WERI-Rb-1 (cell line): ENCODE results near the gene GYS2.

ENCODE experiments used
- DNase-seq: peaks from one replicate; pipeline ENCODE4 v3.0.0-alpha.2; 2020
- H3K27ac ChIP-seq: fragments of 250-450 bp; sonication (Bioruptor Pico); 2 replicates; pipeline ENCODE4 v1.5.1; 2020; ENCODE audit warnings: mild to moderate bottlenecking, moderate library complexity
- H3K27me3 ChIP-seq: fragments of 250-450 bp; sonication (Bioruptor Pico); 2 replicates; pipeline ENCODE4 v1.5.1; 2021; ENCODE audit warnings: mild to moderate bottlenecking, low read depth, moderate library complexity; ENCODE audit not compliant: insufficient read depth, severe bottlenecking
- H3K36me3 ChIP-seq: fragments of 250-450 bp; sonication (Bioruptor Pico); 2 replicates; pipeline ENCODE4 v1.5.1; 2020; ENCODE audit warnings: mild to moderate bottlenecking, moderate library complexity
- H3K4me3 ChIP-seq: 2 replicates; pipeline ENCODE4 v1.5.1; 2011; ENCODE audit warnings: low read depth, mild to moderate bottlenecking, control low read depth, low read length
- H3K9me3 ChIP-seq: fragments of 250-450 bp; sonication (Bioruptor Pico); 2 replicates; pipeline ENCODE4 v1.5.1; 2021; ENCODE audit warnings: mild to moderate bottlenecking, moderate library complexity; ENCODE audit not compliant: severe bottlenecking
- CTCF ChIP-seq: IDR thresholded peaks from 2 replicates; pipeline ENCODE4 v1.5.1; 2011; ENCODE audit warnings: low read depth, mild to moderate bottlenecking, control low read depth, inconsistent platforms, low read length

Gene GYS2

GRCh38 chr12:21580748-21581516 lies 23.7 kb downstream of the GYS2 start:
- Histone ChIP-seq H3K4me3 (no peak overlapping the region), H3K27ac (no peak overlapping the region), H3K27me3 (no peaks in the 10 kb centered on the region), H3K36me3 (no peaks in the 10 kb centered on the region), H3K9me3 (no peaks in the 10 kb centered on the region)
- no peak for DNase-seq
- no peak for TF ChIP-seq CTCF

- Histone ChIP-seq H3K27ac (no peak overlapping the region), H3K27me3 (no peaks in the 10 kb centered on the region), H3K9me3 (no peaks in the 10 kb centered on the region), H3K4me3 (no peak overlapping the region), H3K36me3 (no peaks in the 10 kb centered on the region)
- no peak for TF ChIP-seq CTCF
- no peak for DNase-seq
Observed at GRCh38 chr12:21577516-21577915, 27.1 kb downstream of the GYS2 start.

- Histone ChIP-seq H3K27me3 (no peaks in the 10 kb centered on the region), H3K27ac (no peak overlapping the region), H3K9me3 (no peaks in the 10 kb centered on the region), H3K36me3 (no peaks in the 10 kb centered on the region), H3K4me3 (no peak overlapping the region)
- TF ChIP-seq CTCF = no peak
- DNase-seq = no peak
Observed at GRCh38 chr12:21576431-21576830, 28.2 kb downstream of the GYS2 start.

- no peak for TF ChIP-seq CTCF
- Histone ChIP-seq H3K36me3 (no peaks in the 10 kb centered on the region), H3K27ac (no peak overlapping the region), H3K4me3 (no peak overlapping the region), H3K27me3 (no peaks in the 10 kb centered on the region), H3K9me3 (no peaks in the 10 kb centered on the region)
- no peak for DNase-seq
Observed at GRCh38 chr12:21573733-21574358, 30.8 kb downstream of the GYS2 start.

- no peak for TF ChIP-seq CTCF
- Histone ChIP-seq H3K36me3 (no peaks in the 10 kb centered on the region), H3K9me3 (no peaks in the 10 kb centered on the region), H3K27ac (no peak overlapping the region), H3K27me3 (no peaks in the 10 kb centered on the region), H3K4me3 (no peak overlapping the region)
- no peak for DNase-seq
Observed at GRCh38 chr12:21571046-21571445, 33.6 kb downstream of the GYS2 start.

GRCh38 chr12:21568115-21568514 lies 36.5 kb downstream of the GYS2 start:
- no peaks in the 10 kb centered on the region for H3K36me3 ChIP-seq
- H3K4me3 ChIP-seq = no peak overlapping the region
- no peaks in the 10 kb centered on the region for H3K9me3 ChIP-seq
- no peaks in the 10 kb centered on the region for H3K27me3 ChIP-seq
- DNase-seq = no peak
- H3K27ac ChIP-seq = no peak overlapping the region
- no peak for TF ChIP-seq CTCF
